Stomach smooth muscle (tissue), 2 donors: Measurements from ENCODE around the gene SRMS.

ENCODE experiments used
- H3K27ac ChIP-seq: one replicate; pipeline ENCODE4 v1.7.0; 2013; ENCODE audit warnings: mild to moderate bottlenecking, low read length, inconsistent platforms
- H3K27me3 ChIP-seq, 2 donors: one replicate each; pipeline ENCODE4 v1.7.0; 2013; ENCODE audit warnings: low read length in 2 of 2; ENCODE audit not compliant: insufficient read depth in 2 of 2, control insufficient read depth in 1 of 2
- H3K36me3 ChIP-seq, 2 donors: one replicate each; pipeline ENCODE4 v1.7.0; 2013; ENCODE audit warnings: low read length in 2 of 2; ENCODE audit not compliant: control insufficient read depth in 2 of 2, insufficient read depth in 2 of 2
- H3K4me1 ChIP-seq: one replicate; pipeline ENCODE4 v1.7.0; 2013; ENCODE audit warnings: low read length; ENCODE audit not compliant: control insufficient read depth, insufficient read depth
- H3K4me3 ChIP-seq, 2 donors: one replicate each; pipeline ENCODE4 v1.7.0; 2013; ENCODE audit warnings: low read length in 2 of 2
- H3K9ac ChIP-seq, 2 donors: one replicate each; pipeline ENCODE4 v1.7.0; 2013; ENCODE audit warnings: low read length in 2 of 2, mild to moderate bottlenecking in 1 of 2
- H3K9me3 ChIP-seq, 2 donors: one replicate each; pipeline ENCODE4 v1.7.0; 2013; ENCODE audit warnings: low read length in 2 of 2; ENCODE audit not compliant: control insufficient read depth in 2 of 2
- donor health status: healthy.
- donor health status: Pancreatic carcinoma.

Gene SRMS

GRCh38 chr20:63501818-63502670 is 45.5 kb downstream of the SRMS start:
- Histone ChIP-seq H3K36me3 (no peaks in the 10 kb centered on the region), H3K9ac (no peak overlapping the region), H3K27me3 (peaks cover 20 to 38% of the 10 kb centered on the region in 2 donors), H3K4me3 (no peak overlapping the region), H3K4me1 (peaks cover 12% of the 10 kb centered on the region), H3K27ac (no peak overlapping the region), H3K9me3 (peaks cover 8 to 16% of the 10 kb centered on the region in 2 donors)

GRCh38 chr20:63500902-63501817 is 46.4 kb downstream of the SRMS start:
- no peak overlapping the region for H3K9ac ChIP-seq
- peaks cover 16% of the 10 kb centered on the region for H3K4me1 ChIP-seq
- no peaks in the 10 kb centered on the region for H3K36me3 ChIP-seq
- peaks cover 20 to 38% of the 10 kb centered on the region in 2 donors for H3K27me3 ChIP-seq
- H3K9me3 ChIP-seq, result peaks cover 8 to 16% of the 10 kb centered on the region in 2 donors
- H3K27ac ChIP-seq, result no peak overlapping the region
- H3K4me3 ChIP-seq, result no peak overlapping the region

- Histone ChIP-seq H3K27me3 (peaks cover 23 to 35% of the 10 kb centered on the region in 2 donors), H3K9me3 (peaks cover 8 to 10% of the 10 kb centered on the region in 2 donors), H3K4me1 (peaks cover 17% of the 10 kb centered on the region), H3K27ac (no peak overlapping the region), H3K36me3 (no peaks in the 10 kb centered on the region), H3K4me3 (no peak overlapping the region), H3K9ac (no peak overlapping the region)
These were observed 47.2 kb downstream of the SRMS start for GRCh38 chr20:63500151-63500901.

GRCh38 chr20:63499338-63499969 is 48.1 kb downstream of the SRMS start:
- peaks cover 23 to 30% of the 10 kb centered on the region in 2 donors for H3K27me3 ChIP-seq
- H3K27ac ChIP-seq, result no peak overlapping the region
- no peaks in the 10 kb centered on the region for H3K36me3 ChIP-seq
- no peak overlapping the region for H3K9ac ChIP-seq
- H3K9me3 ChIP-seq, result peaks cover 0 to 2% of the 10 kb centered on the region in 2 donors
- H3K4me1 ChIP-seq, result peaks cover 17% of the 10 kb centered on the region
- H3K4me3 ChIP-seq, result peak overlapping the region in 1 of 2 donors; percentile 55

- H3K4me1 ChIP-seq, result peaks cover 17% of the 10 kb centered on the region
- no peaks in the 10 kb centered on the region for H3K36me3 ChIP-seq
- peak within 1 kb of the TSS in 1 of 2 donors; percentile 55 for H3K4me3 ChIP-seq
- H3K9me3 ChIP-seq, result no peaks in the 10 kb centered on the region
- H3K27ac ChIP-seq, result no peak within 1 kb of the TSS
- H3K27me3 ChIP-seq, result peaks cover 23 to 30% of the 10 kb centered on the region in 2 donors
- no peak within 1 kb of the TSS for H3K9ac ChIP-seq
These were observed 48.6 kb downstream of the SRMS start, which contains the start of gene EEF1A2 for GRCh38 chr20:63498960-63499337. Gene EEF1A2 (minus strand): TSS chr20:63499083. CDS start chr20:63497763, 1,320 bp downstream.

- H3K27me3 ChIP-seq, result peaks cover 23 to 26% of the 10 kb centered on the region in 2 donors
- H3K9me3 ChIP-seq, result no peaks in the 10 kb centered on the region
- no peak overlapping the region for H3K27ac ChIP-seq
- H3K4me1 ChIP-seq, result peaks cover 17% of the 10 kb centered on the region
- no peak overlapping the region for H3K9ac ChIP-seq
- no peak overlapping the region for H3K4me3 ChIP-seq
- H3K36me3 ChIP-seq, result no peaks in the 10 kb centered on the region
These were observed 49.3 kb downstream of the SRMS start for GRCh38 chr20:63497946-63498935.

- Histone ChIP-seq H3K9me3 (no peaks in the 10 kb centered on the region), H3K27me3 (peaks cover 21 to 23% of the 10 kb centered on the region in 2 donors), H3K27ac (no peak overlapping the region), H3K4me3 (no peak overlapping the region), H3K4me1 (peaks cover 17% of the 10 kb centered on the region), H3K9ac (no peak overlapping the region), H3K36me3 (no peaks in the 10 kb centered on the region)
These were observed 50.2 kb downstream of the SRMS start for GRCh38 chr20:63497138-63497945.

GRCh38 chr20:63496596-63497120 is 50.9 kb downstream of the SRMS start:
- Histone ChIP-seq H3K27me3 (peaks cover 17 to 23% of the 10 kb centered on the region in 2 donors), H3K4me3 (peak overlapping the region in 1 of 2 donors; percentile 71), H3K9ac (peak overlapping the region in 1 of 2 donors; percentile 59), H3K9me3 (no peaks in the 10 kb centered on the region), H3K27ac (no peak overlapping the region), H3K4me1 (peaks cover 17% of the 10 kb centered on the region), H3K36me3 (no peaks in the 10 kb centered on the region)
